ENCODE measurements around the gene TCERG1L.

Gene TCERG1L

DNA sequence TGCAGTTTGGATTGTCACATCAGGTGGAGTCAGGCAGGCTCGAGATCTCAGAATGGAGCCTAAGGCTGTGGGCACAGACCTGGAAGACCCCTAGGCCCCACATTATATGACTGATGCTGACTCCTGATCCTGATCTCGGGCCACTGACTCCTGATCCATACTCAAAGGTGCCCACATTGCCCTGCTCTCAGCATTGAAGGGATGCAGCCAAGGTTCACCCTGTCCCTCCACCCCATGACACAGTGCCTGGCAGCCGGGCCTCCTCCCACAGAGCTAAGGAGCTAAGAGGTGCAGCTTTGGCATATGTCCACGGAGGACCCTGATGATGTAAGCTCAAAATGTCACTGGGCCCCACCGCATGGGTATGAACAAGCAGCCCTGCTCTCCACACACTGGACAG, 36.6 kb downstream of the TCERG1L start:
- H3K9ac ChIP-seq (ENCODE audit: low read length), result no peak overlapping the region
- H3K36me3 ChIP-seq (ENCODE audit: control insufficient read depth, insufficient read depth, low read length), result no peaks in the 10 kb centered on the region
- H3K27me3 ChIP-seq (ENCODE audit: control insufficient read depth, insufficient read depth, low read length), result peaks cover 2% of the 10 kb centered on the region
- H3K4me1 ChIP-seq (ENCODE audit: control insufficient read depth, insufficient read depth, low read length), result no peaks in the 10 kb centered on the region
- H3K27ac ChIP-seq (ENCODE audit: low read depth, low read length), result no peak overlapping the region
- no peak overlapping the region for H3K4me3 ChIP-seq (ENCODE audit: low read length)

- Histone ChIP-seq H3K27ac (ENCODE audit: low read depth, low read length) (no peak overlapping the region), H3K27me3 (ENCODE audit: control insufficient read depth, insufficient read depth, low read length) (peaks cover 2% of the 10 kb centered on the region), H3K36me3 (ENCODE audit: control insufficient read depth, insufficient read depth, low read length) (no peaks in the 10 kb centered on the region), H3K9ac (ENCODE audit: low read length) (no peak overlapping the region), H3K4me1 (ENCODE audit: control insufficient read depth, insufficient read depth, low read length) (no peaks in the 10 kb centered on the region), H3K4me3 (ENCODE audit: low read length) (no peak overlapping the region)
Measured at GRCh38 chr10:131274133-131274880, 37.2 kb downstream of the TCERG1L start.

DNA sequence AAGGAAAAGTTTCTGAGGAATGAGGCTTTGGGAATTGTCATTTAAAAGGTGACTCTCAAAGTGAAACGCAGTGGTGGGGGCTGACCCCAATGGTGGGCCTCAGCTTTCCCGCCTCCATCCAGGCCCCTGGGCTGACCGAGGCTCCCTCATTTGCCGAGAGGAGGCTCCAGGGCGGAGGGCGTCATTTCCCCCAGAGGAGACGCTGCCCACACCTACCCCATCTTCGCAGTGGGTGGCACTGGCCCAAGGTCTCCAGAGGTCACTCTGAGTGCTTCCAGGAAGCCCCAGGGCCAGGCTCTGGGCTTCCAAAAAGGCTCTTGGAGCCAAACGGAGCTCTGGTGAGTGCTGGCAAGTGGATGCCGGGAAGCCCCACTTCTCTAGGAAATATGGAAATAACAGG, 38.0 kb downstream of the TCERG1L start:
- Histone ChIP-seq H3K4me1 (ENCODE audit: control insufficient read depth, insufficient read depth, low read length) (no peaks in the 10 kb centered on the region), H3K9ac (ENCODE audit: low read length) (no peak overlapping the region), H3K36me3 (ENCODE audit: control insufficient read depth, insufficient read depth, low read length) (no peaks in the 10 kb centered on the region), H3K27me3 (ENCODE audit: control insufficient read depth, insufficient read depth, low read length) (peaks cover 2% of the 10 kb centered on the region), H3K4me3 (ENCODE audit: low read length) (no peak overlapping the region), H3K27ac (ENCODE audit: low read depth, low read length) (no peak overlapping the region)

DNA sequence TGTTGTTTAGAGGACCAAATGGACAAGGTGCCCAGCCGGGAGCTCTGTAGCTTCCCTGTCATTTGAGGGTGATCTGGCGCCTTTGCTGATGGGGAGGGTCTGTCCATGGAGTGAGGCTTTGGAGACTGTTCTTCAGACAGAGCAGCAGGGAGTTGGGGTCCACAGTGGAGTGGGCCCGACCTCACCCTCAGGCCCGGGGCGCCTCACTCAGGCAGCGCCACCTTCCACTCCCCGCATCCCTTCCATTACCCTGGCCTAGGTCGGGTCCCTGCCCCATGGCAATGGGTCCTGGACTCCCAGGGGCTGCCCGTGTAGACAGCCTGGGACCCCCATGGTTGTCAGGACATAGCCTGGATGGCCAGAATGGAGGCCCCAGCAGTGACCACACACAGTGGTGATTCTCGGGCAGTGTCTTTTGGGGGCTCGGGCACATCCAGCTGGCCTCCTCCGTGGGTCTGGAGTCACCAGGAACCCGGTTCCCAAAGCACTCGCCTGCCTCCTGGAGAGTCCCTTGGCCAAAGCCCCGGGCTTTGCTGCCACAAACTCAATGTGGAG, 38.5 kb downstream of the TCERG1L start:
- Histone ChIP-seq H3K36me3 (ENCODE audit: control insufficient read depth, insufficient read depth, low read length) (no peaks in the 10 kb centered on the region), H3K4me1 (ENCODE audit: control insufficient read depth, insufficient read depth, low read length) (no peaks in the 10 kb centered on the region), H3K4me3 (ENCODE audit: low read length) (no peak overlapping the region), H3K9ac (ENCODE audit: low read length) (no peak overlapping the region), H3K27me3 (ENCODE audit: control insufficient read depth, insufficient read depth, low read length) (peaks cover 2% of the 10 kb centered on the region), H3K27ac (ENCODE audit: low read depth, low read length) (no peak overlapping the region)

- H3K27me3 ChIP-seq (ENCODE audit: control insufficient read depth, insufficient read depth, low read length), result no peaks in the 10 kb centered on the region
Measured at GRCh38 chr10:131271966-131272365, 39.6 kb downstream of the TCERG1L start.

GRCh38 chr10:131271195-131271880, 40.2 kb downstream of the TCERG1L start:
- no peak overlapping the region for H3K27ac ChIP-seq (ENCODE audit: low read depth, low read length)

More at GRCh38 chr10:131271966-131272365, 39.6 kb downstream of the TCERG1L start:
- H3K9ac ChIP-seq (ENCODE audit: low read length), result no peak overlapping the region
- no peaks in the 10 kb centered on the region for H3K4me1 ChIP-seq (ENCODE audit: control insufficient read depth, insufficient read depth, low read length)
- no peak overlapping the region for H3K4me3 ChIP-seq (ENCODE audit: low read length)
- H3K27ac ChIP-seq (ENCODE audit: low read depth, low read length), result no peak overlapping the region
- no peaks in the 10 kb centered on the region for H3K36me3 ChIP-seq (ENCODE audit: control insufficient read depth, insufficient read depth, low read length)

DNA sequence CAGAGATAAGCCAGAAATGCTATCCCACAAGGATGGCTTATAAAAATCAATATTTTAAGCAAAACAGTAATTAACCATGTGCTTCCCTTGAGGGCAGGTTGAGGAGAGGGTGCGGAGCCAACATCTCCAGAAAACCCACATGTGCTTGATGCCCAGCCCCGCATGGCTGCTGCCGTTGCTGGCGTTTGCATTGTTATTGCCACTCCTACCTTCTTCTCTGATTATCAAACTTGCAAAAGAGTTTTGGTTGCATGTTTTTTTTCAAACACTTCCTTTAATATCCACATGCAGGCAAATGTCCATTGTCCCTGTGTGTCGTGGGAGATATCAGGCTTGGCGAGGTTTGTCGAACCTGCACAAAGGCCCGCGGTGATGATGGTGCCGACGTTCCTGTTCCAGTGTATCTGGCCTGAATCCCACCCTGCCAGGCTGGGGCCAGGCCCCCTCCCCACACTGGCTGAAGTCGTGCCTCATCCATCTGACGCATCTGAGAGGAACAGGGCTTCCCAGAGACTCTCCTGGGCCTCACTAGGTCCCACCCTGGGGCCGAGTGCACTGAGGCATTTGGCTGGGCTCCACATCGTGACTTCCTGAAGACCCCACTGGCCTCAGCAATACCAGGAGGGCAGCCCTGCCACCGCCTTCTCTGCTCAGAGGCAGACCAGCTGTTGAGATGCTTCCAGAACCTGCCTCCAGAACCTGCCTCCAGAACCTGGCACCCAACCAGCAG, 40.9 kb downstream of the TCERG1L start:
- H3K36me3 ChIP-seq (ENCODE audit: control insufficient read depth, insufficient read depth, low read length), result no peaks in the 10 kb centered on the region
- H3K4me3 ChIP-seq (ENCODE audit: low read length), result no peak overlapping the region
- no peak overlapping the region for H3K27ac ChIP-seq (ENCODE audit: low read depth, low read length)
- H3K4me1 ChIP-seq (ENCODE audit: control insufficient read depth, insufficient read depth, low read length), result no peaks in the 10 kb centered on the region
- H3K27me3 ChIP-seq (ENCODE audit: control insufficient read depth, insufficient read depth, low read length), result no peaks in the 10 kb centered on the region
- H3K9ac ChIP-seq (ENCODE audit: low read length), result no peak overlapping the region

More at GRCh38 chr10:131271195-131271880, 40.2 kb downstream of the TCERG1L start:
- H3K27me3 ChIP-seq (ENCODE audit: control insufficient read depth, insufficient read depth, low read length), result no peaks in the 10 kb centered on the region
- H3K9ac ChIP-seq (ENCODE audit: low read length), result no peak overlapping the region
- no peak overlapping the region for H3K4me3 ChIP-seq (ENCODE audit: low read length)
- no peaks in the 10 kb centered on the region for H3K36me3 ChIP-seq (ENCODE audit: control insufficient read depth, insufficient read depth, low read length)
- no peaks in the 10 kb centered on the region for H3K4me1 ChIP-seq (ENCODE audit: control insufficient read depth, insufficient read depth, low read length)

GRCh38 chr10:131269776-131270460, 41.6 kb downstream of the TCERG1L start:
- Histone ChIP-seq H3K4me1 (ENCODE audit: control insufficient read depth, insufficient read depth, low read length) (no peaks in the 10 kb centered on the region), H3K27ac (ENCODE audit: low read depth, low read length) (no peak overlapping the region), H3K36me3 (ENCODE audit: control insufficient read depth, insufficient read depth, low read length) (no peaks in the 10 kb centered on the region), H3K4me3 (ENCODE audit: low read length) (no peak overlapping the region), H3K27me3 (ENCODE audit: control insufficient read depth, insufficient read depth, low read length) (no peaks in the 10 kb centered on the region), H3K9ac (ENCODE audit: low read length) (no peak overlapping the region)

DNA sequence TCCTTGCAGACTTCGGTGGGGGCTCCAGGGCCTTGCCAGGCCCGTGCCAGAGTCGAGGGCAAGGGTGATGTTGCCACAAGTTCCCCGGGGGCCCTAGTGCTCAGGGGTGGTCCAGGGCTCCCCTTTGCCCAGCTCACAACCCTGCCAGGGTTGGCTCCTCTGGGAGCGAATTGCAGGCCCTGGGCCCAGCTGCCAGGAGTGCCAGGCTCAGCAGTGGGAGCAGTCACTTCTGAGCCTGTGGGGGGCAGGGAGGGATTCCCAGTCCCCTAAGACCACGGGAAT, 43.8 kb downstream of the TCERG1L start:
- Histone ChIP-seq H3K27me3 (ENCODE audit: control insufficient read depth, insufficient read depth, low read length) (no peaks in the 10 kb centered on the region), H3K27ac (ENCODE audit: low read depth, low read length) (no peak overlapping the region), H3K36me3 (ENCODE audit: control insufficient read depth, insufficient read depth, low read length) (no peaks in the 10 kb centered on the region), H3K4me3 (ENCODE audit: low read length) (no peak overlapping the region), H3K9ac (ENCODE audit: low read length) (no peak overlapping the region), H3K4me1 (ENCODE audit: control insufficient read depth, insufficient read depth, low read length) (no peaks in the 10 kb centered on the region)

DNA sequence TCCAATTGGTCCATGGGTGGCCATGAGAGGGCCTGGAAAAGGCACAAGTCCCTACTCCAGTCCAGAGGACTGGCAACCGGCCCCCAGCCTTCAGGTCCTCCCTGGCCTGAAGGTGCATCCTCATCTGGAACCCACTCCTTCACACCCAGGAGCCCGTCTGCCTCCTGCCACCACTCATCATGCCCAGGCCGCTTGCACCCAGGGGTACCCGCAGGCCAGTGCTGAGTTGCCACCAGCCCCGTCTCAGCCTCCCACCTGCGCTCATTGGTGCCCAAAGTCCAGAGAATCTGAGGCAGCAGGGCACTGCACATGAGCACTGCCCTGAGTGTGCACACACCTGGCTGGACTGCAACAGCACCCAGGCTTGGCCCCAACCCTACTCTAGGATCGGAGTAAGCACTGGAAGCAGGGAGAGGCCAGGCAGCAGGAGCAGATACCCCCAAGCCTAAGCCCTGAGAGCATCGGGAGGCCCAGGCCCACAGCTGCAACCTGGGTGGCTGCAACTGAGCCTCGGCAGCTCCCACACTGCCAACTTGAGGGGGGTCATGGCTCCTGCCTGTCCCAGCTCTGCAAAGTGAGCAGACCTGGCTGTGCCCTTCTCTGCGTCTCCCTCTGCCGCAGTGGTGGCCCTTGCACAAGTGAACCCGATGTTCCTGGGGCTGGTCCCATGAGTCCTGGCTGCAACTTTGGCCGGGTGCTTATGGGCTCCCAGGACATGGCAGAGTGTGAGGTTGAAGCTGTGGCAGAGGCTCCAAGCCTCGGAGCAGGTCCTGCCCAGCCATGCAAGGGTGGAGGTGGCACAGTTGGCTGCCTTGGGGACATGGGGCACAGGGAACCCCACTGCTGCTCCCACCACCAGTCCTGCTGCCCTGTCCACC, 44.3 kb downstream of the TCERG1L start:
- H3K4me3 ChIP-seq (ENCODE audit: low read length), result no peak overlapping the region
- H3K4me1 ChIP-seq (ENCODE audit: control insufficient read depth, insufficient read depth, low read length), result no peaks in the 10 kb centered on the region
- H3K36me3 ChIP-seq (ENCODE audit: control insufficient read depth, insufficient read depth, low read length), result no peaks in the 10 kb centered on the region
- H3K27me3 ChIP-seq (ENCODE audit: control insufficient read depth, insufficient read depth, low read length), result no peaks in the 10 kb centered on the region
- H3K9ac ChIP-seq (ENCODE audit: low read length), result no peak overlapping the region
- H3K27ac ChIP-seq (ENCODE audit: low read depth, low read length), result no peak overlapping the region

GRCh38 chr10:131264110-131264788, 47.3 kb downstream of the TCERG1L start:
- Histone ChIP-seq H3K27me3 (ENCODE audit: control insufficient read depth, insufficient read depth, low read length) (no peaks in the 10 kb centered on the region), H3K36me3 (ENCODE audit: control insufficient read depth, insufficient read depth, low read length) (no peaks in the 10 kb centered on the region), H3K4me3 (ENCODE audit: low read length) (no peak overlapping the region), H3K9ac (ENCODE audit: low read length) (no peak overlapping the region), H3K4me1 (ENCODE audit: control insufficient read depth, insufficient read depth, low read length) (no peaks in the 10 kb centered on the region), H3K27ac (ENCODE audit: low read depth, low read length) (no peak overlapping the region)

Measured in rectal smooth muscle tissue (tissue), 1 donor.